HCEC 1CT (cell line): ENCODE data around the gene TTC33.

Source experiments
- DNase-seq: peaks from one replicate; pipeline ENCODE4 v3.0.0-alpha.2; 2017

The TTC33 gene

GRCh38 chr5:40501711-40502444 lies 253.9 kb downstream of the TTC33 start:
- DNase-seq, result no peak

- DNase-seq, result no peak
These were observed 256.1 kb downstream of the TTC33 start for GRCh38 chr5:40499518-40500273.

- DNase-seq, result no peak
These were observed 256.8 kb downstream of the TTC33 start for GRCh38 chr5:40499007-40499406.

GRCh38 chr5:40497573-40497972 lies 258.2 kb downstream of the TTC33 start:
- DNase-seq, result peak; percentile 52

- no peak for DNase-seq
These were observed 260.5 kb downstream of the TTC33 start for GRCh38 chr5:40495237-40495635.

GRCh38 chr5:40494631-40495236 lies 261.0 kb downstream of the TTC33 start:
- DNase-seq, result no peak

- DNase-seq, result no peak
These were observed 263.7 kb downstream of the TTC33 start for GRCh38 chr5:40492056-40492455.

- no peak for DNase-seq
These were observed 264.1 kb downstream of the TTC33 start for GRCh38 chr5:40491644-40492043.

GRCh38 chr5:40490464-40491111 lies 265.2 kb downstream of the TTC33 start:
- DNase-seq, result no peak

GRCh38 chr5:40489421-40489820 lies 266.3 kb downstream of the TTC33 start:
- DNase-seq, result no peak

- peak; percentile 24 for DNase-seq
These were observed 269.1 kb downstream of the TTC33 start for GRCh38 chr5:40486437-40487275.

GRCh38 chr5:40485021-40485998 lies 270.5 kb downstream of the TTC33 start:
- DNase-seq, result peak; percentile 30

GRCh38 chr5:40484495-40484894 lies 271.3 kb downstream of the TTC33 start:
- no peak for DNase-seq

GRCh38 chr5:40483316-40483715 lies 272.4 kb downstream of the TTC33 start:
- peak; percentile 20 for DNase-seq

- no peak for DNase-seq
These were observed 274.5 kb downstream of the TTC33 start for GRCh38 chr5:40481241-40481640.

GRCh38 chr5:40480392-40480791 lies 275.4 kb downstream of the TTC33 start:
- no peak for DNase-seq

GRCh38 chr5:40479939-40480338 lies 275.8 kb downstream of the TTC33 start:
- no peak for DNase-seq

GRCh38 chr5:40478766-40479165 lies 277.0 kb downstream of the TTC33 start:
- DNase-seq, result no peak

- DNase-seq, result no peak
These were observed 277.8 kb downstream of the TTC33 start for GRCh38 chr5:40477856-40478546.

GRCh38 chr5:40475561-40475960 lies 280.2 kb downstream of the TTC33 start:
- DNase-seq, result peak; percentile 46

- DNase-seq, result no peak
These were observed 281.5 kb downstream of the TTC33 start for GRCh38 chr5:40474250-40474649.
